ENCODE data around the gene ALDH1B1. TPM values are rescaled to one million over a fixed set of nuclear protein-coding genes. Genes with fewer than 3 reads are reported as not detected.

The ALDH1B1 gene
- total and polyA plus RNA-seq, 2 donors (not counting 1 experiment from before 2014, with no cell fraction given), result 16.2 to 17.4 TPM

GRCh38 chr9:38356851-38357250, 35.7 kb upstream of the ALDH1B1 start:
- H2AFZ ChIP-seq (ENCODE audit: low read length), result no peak overlapping the region
- H3K4me3 ChIP-seq (replicated peaks in 1 of 4; ENCODE audit: control extremely low read depth in 1 of 4, insufficient read depth in 1 of 4, low read depth in 3 of 4, low read length in 4 of 4), result no peak overlapping the region
- H3K27me3 ChIP-seq (ENCODE audit: control insufficient read depth, insufficient read depth, low read length), result peaks cover 3% of the 10 kb centered on the region
- no peak for DNase-seq (ENCODE audit: low read depth in 2 of 2)
- H3K79me2 ChIP-seq (ENCODE audit: control insufficient read depth, insufficient read depth, low read length), result no peaks in the 10 kb centered on the region
- no peak overlapping the region for H3K4me2 ChIP-seq (ENCODE audit: extremely low read depth, insufficient read depth, low read length)
- no peaks in the 10 kb centered on the region for H4K20me1 ChIP-seq (ENCODE audit: control insufficient read depth, extremely low read depth, insufficient read depth, low read length)
- H3K9me3 ChIP-seq (ENCODE audit: control insufficient read depth, insufficient read depth, low read depth, low read length), result no peaks in the 10 kb centered on the region
- H3K9ac ChIP-seq (ENCODE audit: insufficient read depth, low read length), result no peak overlapping the region
- H3K4me1 ChIP-seq (ENCODE audit: control insufficient read depth, extremely low read depth, insufficient read depth, low read length), result no peaks in the 10 kb centered on the region
- no peaks in the 10 kb centered on the region for H3K36me3 ChIP-seq (ENCODE audit: control insufficient read depth, insufficient read depth, low read length)
- H3K27ac ChIP-seq (ENCODE audit: insufficient read depth, low read length), result no peak overlapping the region
- no peak for TF ChIP-seq CTCF (conservative IDR thresholded peaks at IDR 0.05 in 1 of 2, IDR thresholded peaks at IDR 0.05 in 1 of 2; ENCODE audit: low read depth in 1 of 2, low read length in 2 of 2)
- TF ChIP-seq EZH2 (IDR thresholded peaks at IDR 0.05; ENCODE audit: low read length, missing control alignments), result no peak

GRCh38 chr9:38357350-38358114, 35.0 kb upstream of the ALDH1B1 start:
- no peaks in the 10 kb centered on the region for H4K20me1 ChIP-seq (ENCODE audit: control insufficient read depth, extremely low read depth, insufficient read depth, low read length)
- H3K27ac ChIP-seq (ENCODE audit: insufficient read depth, low read length), result no peak overlapping the region
- H3K4me2 ChIP-seq (ENCODE audit: extremely low read depth, insufficient read depth, low read length), result no peak overlapping the region
- no peaks in the 10 kb centered on the region for H3K9me3 ChIP-seq (ENCODE audit: control insufficient read depth, insufficient read depth, low read depth, low read length)
- H2AFZ ChIP-seq (ENCODE audit: low read length), result no peak overlapping the region
- no peak overlapping the region for H3K4me3 ChIP-seq (replicated peaks in 1 of 4; ENCODE audit: control extremely low read depth in 1 of 4, insufficient read depth in 1 of 4, low read depth in 3 of 4, low read length in 4 of 4)
- peaks cover 3% of the 10 kb centered on the region for H3K27me3 ChIP-seq (ENCODE audit: control insufficient read depth, insufficient read depth, low read length)
- H3K79me2 ChIP-seq (ENCODE audit: control insufficient read depth, insufficient read depth, low read length), result no peaks in the 10 kb centered on the region
- no peaks in the 10 kb centered on the region for H3K36me3 ChIP-seq (ENCODE audit: control insufficient read depth, insufficient read depth, low read length)
- H3K9ac ChIP-seq (ENCODE audit: insufficient read depth, low read length), result no peak overlapping the region
- DNase-seq (ENCODE audit: low read depth in 2 of 2), result no peak
- TF ChIP-seq CTCF (conservative IDR thresholded peaks at IDR 0.05 in 1 of 2, IDR thresholded peaks at IDR 0.05 in 1 of 2; ENCODE audit: low read depth in 1 of 2, low read length in 2 of 2), result no peak
- TF ChIP-seq EZH2 (IDR thresholded peaks at IDR 0.05; ENCODE audit: low read length, missing control alignments), result no peak
- H3K4me1 ChIP-seq (ENCODE audit: control insufficient read depth, extremely low read depth, insufficient read depth, low read length), result no peaks in the 10 kb centered on the region

GRCh38 chr9:38358390-38359296, 33.9 kb upstream of the ALDH1B1 start:
- TF ChIP-seq CTCF (conservative IDR thresholded peaks at IDR 0.05 in 1 of 2, IDR thresholded peaks at IDR 0.05 in 1 of 2; ENCODE audit: low read depth in 1 of 2, low read length in 2 of 2) (no peak), EZH2 (IDR thresholded peaks at IDR 0.05; ENCODE audit: low read length, missing control alignments) (no peak)
- H3K4me1 ChIP-seq (ENCODE audit: control insufficient read depth, extremely low read depth, insufficient read depth, low read length), result peaks cover 5% of the 10 kb centered on the region
- H3K9ac ChIP-seq (ENCODE audit: insufficient read depth, low read length), result no peak overlapping the region
- H3K27me3 ChIP-seq (ENCODE audit: control insufficient read depth, insufficient read depth, low read length), result no peaks in the 10 kb centered on the region
- H3K36me3 ChIP-seq (ENCODE audit: control insufficient read depth, insufficient read depth, low read length), result no peaks in the 10 kb centered on the region
- no peaks in the 10 kb centered on the region for H4K20me1 ChIP-seq (ENCODE audit: control insufficient read depth, extremely low read depth, insufficient read depth, low read length)
- H2AFZ ChIP-seq (ENCODE audit: low read length), result no peak overlapping the region
- no peak overlapping the region for H3K27ac ChIP-seq (ENCODE audit: insufficient read depth, low read length)
- H3K4me2 ChIP-seq (ENCODE audit: extremely low read depth, insufficient read depth, low read length), result no peak overlapping the region
- no peaks in the 10 kb centered on the region for H3K79me2 ChIP-seq (ENCODE audit: control insufficient read depth, insufficient read depth, low read length)
- no peak overlapping the region for H3K4me3 ChIP-seq (replicated peaks in 1 of 4; ENCODE audit: control extremely low read depth in 1 of 4, insufficient read depth in 1 of 4, low read depth in 3 of 4, low read length in 4 of 4)
- H3K9me3 ChIP-seq (ENCODE audit: control insufficient read depth, insufficient read depth, low read depth, low read length), result no peaks in the 10 kb centered on the region
- DNase-seq (ENCODE audit: low read depth in 2 of 2), result peak in 1 of 2 donors; percentile 43

Data from fibroblast of lung (primary cell).